Central memory CD4-positive, alpha-beta T cell (primary cell): ENCODE measurements around the gene ATP6V1G1.
A peak's percentile ranks its signal among the peaks of the same experiment; 100 is the strongest.
"Not testable (repeated sequence)": the region's sequence is repeated elsewhere in the genome, so short reads cannot be mapped to it uniquely, and the experiment has no call there.

Experiments used
- DNase-seq: peaks from one replicate; pipeline ENCODE4 v3.0.0; 2022

The ATP6V1G1 gene

GRCh38 chr9:114580609-114581193 is 6.9 kb upstream of the ATP6V1G1 start:
- no peak for DNase-seq

- DNase-seq, result no peak
Measured at GRCh38 chr9:114583371-114584155, 4.0 kb upstream of the ATP6V1G1 start.

GRCh38 chr9:114588210-114588609 is 641 bp downstream of the ATP6V1G1 start:
- peak; percentile 7 for DNase-seq

GRCh38 chr9:114588651-114589526 is 1.3 kb downstream of the ATP6V1G1 start:
- no peak for DNase-seq

GRCh38 chr9:114590328-114590727 is 2.8 kb downstream of the ATP6V1G1 start:
- no peak for DNase-seq

- no peak for DNase-seq
Measured at GRCh38 chr9:114591291-114591787, 3.8 kb downstream of the ATP6V1G1 start.

- no peak for DNase-seq
Measured at GRCh38 chr9:114591849-114592248, 4.3 kb downstream of the ATP6V1G1 start.

GRCh38 chr9:114592356-114592755 is 4.8 kb downstream of the ATP6V1G1 start:
- peak; percentile 79 for DNase-seq

- DNase-seq, result no peak
Measured at GRCh38 chr9:114594136-114594535, 6.6 kb downstream of the ATP6V1G1 start.

GRCh38 chr9:114600502-114601248 is 13.1 kb downstream of the ATP6V1G1 start:
- DNase-seq, result not testable (repeated sequence)

- DNase-seq, result not testable (repeated sequence)
Measured at GRCh38 chr9:114601787-114602186, 14.2 kb downstream of the ATP6V1G1 start.

- DNase-seq, result no peak
Measured at GRCh38 chr9:114602620-114603019, 15.1 kb downstream of the ATP6V1G1 start.

GRCh38 chr9:114603248-114603647 is 15.7 kb downstream of the ATP6V1G1 start:
- DNase-seq, result no peak

- DNase-seq, result no peak
Measured at GRCh38 chr9:114604989-114605388, 17.4 kb downstream of the ATP6V1G1 start.

- DNase-seq, result no peak
Measured at GRCh38 chr9:114606068-114606467, 18.5 kb downstream of the ATP6V1G1 start.

- DNase-seq, result no peak
Measured at GRCh38 chr9:114606597-114607207, 19.1 kb downstream of the ATP6V1G1 start.

GRCh38 chr9:114607671-114608524 is 20.3 kb downstream of the ATP6V1G1 start:
- no peak for DNase-seq

- no peak for DNase-seq
Measured at GRCh38 chr9:114608525-114608796, 20.9 kb downstream of the ATP6V1G1 start.

GRCh38 chr9:114611516-114612271 is 24.1 kb downstream of the ATP6V1G1 start:
- no peak for DNase-seq

- no peak for DNase-seq
Measured at GRCh38 chr9:114612272-114612923, 24.8 kb downstream of the ATP6V1G1 start.
